ENCODE results near the gene B3GNT2. TPM values are rescaled to one million over a fixed set of nuclear protein-coding genes. Genes with fewer than 3 reads are reported as not detected.

The B3GNT2 gene
- total and polyA plus RNA-seq, 2 of the 4 experiments (the other 2 are of a cell fraction) = 5.0 to 11.1 TPM

- H2AK5ac ChIP-seq (ENCODE audit: low read depth, low read length) = no peak overlapping the region
- ChIA-PET CTCF (no interaction called here), POLR2A (ENCODE audit: unreplicated experiment) (no interaction called here)
- no peaks in the 10 kb centered on the region for H3K79me1 ChIP-seq (ENCODE audit: low read depth in 1 of 2, low read length in 2 of 2)
- H3K23ac ChIP-seq (ENCODE audit: low read depth, low read length) = no peak overlapping the region
- no CpG with 5 or more reads among the region's 4 CpGs for WGBS, 2 experiments (ENCODE audit: extremely low coverage in 2 of 2, insufficient read length in 1 of 2)
- H4K5ac ChIP-seq (ENCODE audit: low read depth, low read length) = no peak overlapping the region
- H2AFZ ChIP-seq (replicated peaks; ENCODE audit: low read length, poor library complexity) = no peak overlapping the region
- no peak overlapping the region for H3K56ac ChIP-seq (ENCODE audit: extremely low read depth, insufficient read depth, low read length)
- no peak overlapping the region for H3K4me3 ChIP-seq (ENCODE audit: insufficient read depth, low read depth, low read length)
- no peaks in the 10 kb centered on the region for H3K36me3 ChIP-seq (ENCODE audit: control insufficient read depth, insufficient read depth, low read length)
- ATAC-seq (ENCODE audit: low read depth) (no peak), DNase-seq (no peak)
- in situ Hi-C loops (cut with MboI; ENCODE audit: low sequenced_read_pairs) = no loop called here
- peaks cover 3% of the 10 kb centered on the region for H3K27me3 ChIP-seq (ENCODE audit: control insufficient read depth, insufficient read depth, low read length)
- H4K91ac ChIP-seq (ENCODE audit: insufficient read depth, low read depth, low read length) = no peak overlapping the region
- H3K9me3 ChIP-seq (ENCODE audit: control insufficient read depth, insufficient read depth, low read length) = no peaks in the 10 kb centered on the region
- no peak overlapping the region for H3K9ac ChIP-seq (ENCODE audit: low read depth, low read length)
- H2BK20ac ChIP-seq (ENCODE audit: low read depth, low read length) = no peak overlapping the region
- H3K9me1 ChIP-seq (ENCODE audit: insufficient read depth, low read length) = no peaks in the 10 kb centered on the region
- H3K18ac ChIP-seq (ENCODE audit: low read depth, low read length) = no peak overlapping the region
- no TSS peak for BruUV-seq (replicated peaks)
- dilution Hi-C loops (cut with HindIII; ENCODE audit: low sequenced_read_pairs, unreplicated experiment) = no loop called here
- no peak overlapping the region for H2BK120ac ChIP-seq (ENCODE audit: low read depth, low read length)
- no peak overlapping the region for H4K8ac ChIP-seq (ENCODE audit: low read depth in 2 of 2, low read length in 2 of 2)
- H4K20me1 ChIP-seq (ENCODE audit: insufficient read depth, low read length) = no peaks in the 10 kb centered on the region
- H3K4ac ChIP-seq (ENCODE audit: low read depth, low read length) = no peak overlapping the region
- no peak overlapping the region for H2AK9ac ChIP-seq (replicated peaks; ENCODE audit: low read depth, low read length, poor library complexity)
- no peak overlapping the region for H3K14ac ChIP-seq (replicated peaks; ENCODE audit: low read depth, low read length)
- intact Hi-C loops (cut with micrococcal nuclease) = no loop called here
- TF ChIP-seq FOS (IDR thresholded peaks at IDR 0.05; ENCODE audit: low read depth, low read length) = no peak
- no peak for TF ChIP-seq POLR2A (IDR thresholded peaks at IDR 0.05; ENCODE audit: low read depth, low read length)
- TF ChIP-seq SMC3 (IDR thresholded peaks at IDR 0.05; ENCODE audit: low read depth, low read length) = no peak
- TF ChIP-seq CHD1 (IDR thresholded peaks at IDR 0.05; ENCODE audit: low read depth, low read length) = no peak
- TF ChIP-seq USF2 (IDR thresholded peaks at IDR 0.05; ENCODE audit: low read depth, low read length) = no peak
- no peak for TF ChIP-seq MXI1 (IDR thresholded peaks at IDR 0.05; ENCODE audit: borderline replicate concordance, low read depth, low read length)
- no peak for TF ChIP-seq ELK1 (IDR thresholded peaks at IDR 0.05; ENCODE audit: borderline replicate concordance, low read depth, low read length)
- no peak overlapping the region for H3K4me2 ChIP-seq (ENCODE audit: low read depth, low read length)
- H2BK5ac ChIP-seq (ENCODE audit: low read depth, low read length, poor library complexity, severe bottlenecking) = no peak overlapping the region
- no peaks in the 10 kb centered on the region for H3K4me1 ChIP-seq (ENCODE audit: control insufficient read depth, insufficient read depth, low read length)
- H2BK15ac ChIP-seq (ENCODE audit: low read depth, low read length) = no peak overlapping the region
- H3K27ac ChIP-seq (ENCODE audit: insufficient read depth, low read length) = no peak overlapping the region
Observed at GRCh38 chr2:62180975-62181374, 14.9 kb upstream of the B3GNT2 start.
